Peyer's patch (tissue), 4 donors: Measurements from ENCODE around the gene LRRC25. TPM values are rescaled to one million over a fixed set of nuclear protein-coding genes. Genes with fewer than 3 reads are reported as not detected.
A peak's percentile ranks its signal among the peaks of the same experiment; 100 is the strongest.
"Not testable (repeated sequence)": the region's sequence is repeated elsewhere in the genome, so short reads cannot be mapped to it uniquely, and the experiment has no call there.

Experiments
- DNase-seq, 3 donors: peaks; one replicate each; pipeline ENCODE4 v3.0.0-alpha.2; 2017 to 2019
- H3K27ac ChIP-seq, 4 donors: fragments of 200-600 bp; sonication (generic); one replicate each; pipeline ENCODE4 v1.5.1; 2016 to 2019
- H3K27me3 ChIP-seq, 2 donors: fragments of 200-600 bp; sonication (generic); one replicate each; pipeline ENCODE4 v1.5.1; 2019
- H3K36me3 ChIP-seq, 3 donors: fragments of 200-600 bp; sonication (generic); one replicate each; pipeline ENCODE4 v1.5.1; 2016 to 2019
- H3K4me1 ChIP-seq, 4 donors: fragments of 200-600 bp; sonication (generic); one replicate each; pipeline ENCODE4 v1.5.1; 2016 to 2019
- H3K4me3 ChIP-seq, 4 donors: fragments of 200-600 bp; sonication (generic); 1 replicate in 3 of 4; 2 replicates in 1 of 4; pipeline ENCODE4 v1.5.1; 2016 to 2019; ENCODE audit warnings: mild to moderate bottlenecking in 1 of 4
- H3K9me3 ChIP-seq, 4 donors: fragments of 200-600 bp; sonication (generic); one replicate each; pipeline ENCODE4 v1.5.1; 2016 to 2019; ENCODE audit warnings: mild to moderate bottlenecking in 1 of 4
- CTCF ChIP-seq, 6 experiments: fragments of 450-650 bp in 4 of 6; fragments of 200-600 bp in 2 of 6; sonication (generic) in 1 of 6; IDR thresholded peaks; one replicate each; pipeline ENCODE4 v1.5.1; 2017 to 2019; ENCODE audit warnings: antibody characterized with exemption in 6 of 6, mild to moderate bottlenecking in 3 of 6, moderate library complexity in 1 of 6
- POLR2A ChIP-seq, 2 donors: fragments of 450-650 bp; IDR thresholded peaks; one replicate each; pipeline ENCODE4 v1.5.1; 2017; ENCODE audit warnings: antibody characterized with exemption in 2 of 2, mild to moderate bottlenecking in 2 of 2, moderate library complexity in 2 of 2
- total RNA-seq, 4 donors: library from RNA; depleted of rRNA; stranded (reverse); fragments of >200 nt; gene quantifications; one replicate each; pipeline ENCODE4 v1.1.0, GENCODE V29; 2016

Gene LRRC25
- total RNA-seq, 4 donors from 2014 or later, result 2.5 to 4.2 (median 3.6) TPM

- peaks cover 0 to 2% (median 0%) of the 10 kb centered on the region in 3 donors for H3K36me3 ChIP-seq
Observed at GRCh38 chr19:18368504-18369222, 28.8 kb downstream of the LRRC25 start.

GRCh38 chr19:18366021-18366435 lies 31.4 kb downstream of the LRRC25 start:
- Histone ChIP-seq H3K4me3 (no peak overlapping the region), H3K27ac (peak overlapping the region in 1 of 4 donors; percentile 93), H3K27me3 (no peaks in the 10 kb centered on the region), H3K36me3 (peaks cover 0 to 28% (median 0%) of the 10 kb centered on the region in 3 donors), H3K4me1 (peaks cover 0 to 22% (median 3%) of the 10 kb centered on the region in 4 donors), H3K9me3 (no peaks in the 10 kb centered on the region)
- no peak for DNase-seq
- no peak for TF ChIP-seq POLR2A (IDR thresholded peaks at IDR 0.05)
- no peak for TF ChIP-seq CTCF (IDR thresholded peaks at IDR 0.05)

More at GRCh38 chr19:18368504-18369222, 28.8 kb downstream of the LRRC25 start:
- Histone ChIP-seq H3K27me3 (no peaks in the 10 kb centered on the region), H3K27ac (no peak overlapping the region), H3K9me3 (no peaks in the 10 kb centered on the region), H3K4me1 (peaks cover 1 to 28% (median 2%) of the 10 kb centered on the region in 4 donors), H3K4me3 (no peak overlapping the region)
- no peak for DNase-seq
- TF ChIP-seq POLR2A (IDR thresholded peaks at IDR 0.05) (no peak), CTCF (IDR thresholded peaks at IDR 0.05) (no peak)

- H3K4me3 ChIP-seq, result no peak overlapping the region
- TF ChIP-seq CTCF (IDR thresholded peaks at IDR 0.05) (no peak), POLR2A (IDR thresholded peaks at IDR 0.05) (no peak)
- H3K27me3 ChIP-seq, result no peaks in the 10 kb centered on the region
- H3K36me3 ChIP-seq, result peaks cover 0 to 39% (median 0%) of the 10 kb centered on the region in 3 donors
- DNase-seq, result peak in 2 of 3 donors; percentile 72 to 89
- no peaks in the 10 kb centered on the region for H3K9me3 ChIP-seq
- H3K27ac ChIP-seq, result peak overlapping the region; percentile 19 to 93 (median 76)
- peaks cover 0 to 22% (median 3%) of the 10 kb centered on the region in 4 donors for H3K4me1 ChIP-seq
Observed at GRCh38 chr19:18364826-18365528, 32.4 kb downstream of the LRRC25 start.

GRCh38 chr19:18364277-18364825 lies 33.1 kb downstream of the LRRC25 start:
- not testable (repeated sequence) for DNase-seq, H3K9me3 ChIP-seq, H3K27me3 ChIP-seq, H3K4me3 ChIP-seq
- H3K27ac ChIP-seq, result peak overlapping the region in 3 of 4 donors; percentile 65 to 93 (median 88)
- peaks cover 0 to 45% (median 0%) of the 10 kb centered on the region in 3 donors for H3K36me3 ChIP-seq
- H3K4me1 ChIP-seq, result peaks cover 0 to 22% (median 3%) of the 10 kb centered on the region in 4 donors

- Histone ChIP-seq H3K9me3 (no peaks in the 10 kb centered on the region), H3K27me3 (no peaks in the 10 kb centered on the region), H3K27ac (peak overlapping the region in 2 of 4 donors; percentile 88 to 93), H3K4me3 (no peak overlapping the region), H3K4me1 (peaks cover 0 to 22% (median 3%) of the 10 kb centered on the region in 4 donors), H3K36me3 (peaks cover 0 to 51% (median 0%) of the 10 kb centered on the region in 3 donors)
- TF ChIP-seq POLR2A (IDR thresholded peaks at IDR 0.05) (no peak), CTCF (IDR thresholded peaks at IDR 0.05) (no peak)
- no peak for DNase-seq
Observed at GRCh38 chr19:18363787-18364186, 33.6 kb downstream of the LRRC25 start.
